SK-N-SH treated with all-trans-retinoic acid at 6 μM for 48 hours (cell line): ENCODE measurements around the gene DRAXIN.

Experiments
- ATAC-seq: fragments of 200-7000 bp; cut with Tn5 transposase; 3 replicates; pipeline ENCODE4 v1.9.1; 2020; ENCODE audit warnings: mild to moderate bottlenecking, moderate library complexity
- BACH2 ChIP-seq: fragments of 250-450 bp; sonication (Bioruptor Pico); IDR thresholded peaks from 2 replicates; pipeline ENCODE4 v1.9.0; 2021; ENCODE audit warnings: mild to moderate bottlenecking, borderline replicate concordance
- CSDC2 ChIP-seq: fragments of 250-450 bp; sonication (Bioruptor Pico); IDR thresholded peaks from 2 replicates; pipeline ENCODE4 v1.5.0; 2020; ENCODE audit warnings: mild to moderate bottlenecking, moderate library complexity
- CSRNP3 ChIP-seq: fragments of 250-450 bp; sonication (Bioruptor Pico); IDR thresholded peaks from 2 replicates; pipeline ENCODE4 v1.5.1; 2021; ENCODE audit warnings: mild to moderate bottlenecking, moderate library complexity
- ESRRG ChIP-seq: fragments of 250-450 bp; sonication (Bioruptor Pico); IDR thresholded peaks from 2 replicates; pipeline ENCODE4 v1.6.1; 2021; ENCODE audit warnings: mild to moderate bottlenecking
- GLIS3 ChIP-seq: fragments of 250-450 bp; sonication (Bioruptor Pico); IDR thresholded peaks from 2 replicates; pipeline ENCODE4 v1.5.0; 2020; ENCODE audit warnings: mild to moderate bottlenecking, moderate library complexity
- ISL1 ChIP-seq: fragments of 250-450 bp; sonication (Bioruptor Pico); IDR thresholded peaks from 2 replicates; pipeline ENCODE4 v2.1.2; 2022; ENCODE audit warnings: mild to moderate bottlenecking, moderate library complexity
- PATZ1 ChIP-seq: fragments of 250-450 bp; sonication (Bioruptor Pico); IDR thresholded peaks from 2 replicates; pipeline ENCODE4 v1.8.0; 2020; ENCODE audit warnings: mild to moderate bottlenecking, moderate library complexity, borderline replicate concordance
- PPARA ChIP-seq: fragments of 250-450 bp; sonication (Bioruptor Pico); IDR thresholded peaks from 2 replicates; pipeline ENCODE4 v1.5.0; 2020; ENCODE audit warnings: mild to moderate bottlenecking, borderline replicate concordance
- RARB ChIP-seq: fragments of 250-450 bp; sonication (Bioruptor Pico); IDR thresholded peaks from 2 replicates; pipeline ENCODE4 v1.8.0; 2021; ENCODE audit warnings: mild to moderate bottlenecking, moderate library complexity
- SNAI2 ChIP-seq: fragments of 250-450 bp; sonication (Bioruptor Pico); IDR thresholded peaks from 2 replicates; pipeline ENCODE4 v1.5.0; 2020; ENCODE audit warnings: mild to moderate bottlenecking, moderate library complexity
- TCF4 ChIP-seq: fragments of 250-450 bp; sonication (Bioruptor Pico); IDR thresholded peaks from 2 replicates; pipeline ENCODE4 v1.8.0; 2021; ENCODE audit warnings: mild to moderate bottlenecking, moderate library complexity, borderline replicate concordance
- TSHZ2 ChIP-seq: fragments of 250-450 bp; sonication (Bioruptor Pico); IDR thresholded peaks from 2 replicates; pipeline ENCODE4 v1.5.0; 2020; ENCODE audit warnings: mild to moderate bottlenecking, moderate library complexity
- ZC3H10 ChIP-seq: fragments of 250-450 bp; sonication (Bioruptor Pico); IDR thresholded peaks from 2 replicates; pipeline ENCODE4 v1.5.1; 2021; ENCODE audit warnings: mild to moderate bottlenecking, moderate library complexity
- ZFP30 ChIP-seq: fragments of 450-650 bp; formaldehyde crosslinking; IDR thresholded peaks from 2 replicates; pipeline ENCODE4 v1.5.0; 2022; ENCODE audit warnings: mild to moderate bottlenecking, moderate library complexity
- ZNF565 ChIP-seq: fragments of 450-650 bp; formaldehyde crosslinking; conservative IDR thresholded peaks from 2 replicates; pipeline ENCODE4 v1.5.0; 2020; ENCODE audit warnings: low read depth, mild to moderate bottlenecking, moderate library complexity
- ZNF70 ChIP-seq: fragments of 450-650 bp; formaldehyde crosslinking; IDR thresholded peaks from 2 replicates; pipeline ENCODE4 v1.5.0; 2020; ENCODE audit warnings: mild to moderate bottlenecking, moderate library complexity
- ZNF8 ChIP-seq: fragments of 450-650 bp; formaldehyde crosslinking; IDR thresholded peaks from 2 replicates; pipeline ENCODE4 v1.5.0; 2020; ENCODE audit warnings: mild to moderate bottlenecking, moderate library complexity
- TF ChIP-seq, protein P1 (sequence below): fragments of 250-450 bp; sonication (Bioruptor Pico); IDR thresholded peaks from 2 replicates; pipeline ENCODE4 v1.8.0; 2021; ENCODE audit warnings: low read depth, mild to moderate bottlenecking, moderate library complexity, borderline replicate concordance

The DRAXIN gene

DNA sequence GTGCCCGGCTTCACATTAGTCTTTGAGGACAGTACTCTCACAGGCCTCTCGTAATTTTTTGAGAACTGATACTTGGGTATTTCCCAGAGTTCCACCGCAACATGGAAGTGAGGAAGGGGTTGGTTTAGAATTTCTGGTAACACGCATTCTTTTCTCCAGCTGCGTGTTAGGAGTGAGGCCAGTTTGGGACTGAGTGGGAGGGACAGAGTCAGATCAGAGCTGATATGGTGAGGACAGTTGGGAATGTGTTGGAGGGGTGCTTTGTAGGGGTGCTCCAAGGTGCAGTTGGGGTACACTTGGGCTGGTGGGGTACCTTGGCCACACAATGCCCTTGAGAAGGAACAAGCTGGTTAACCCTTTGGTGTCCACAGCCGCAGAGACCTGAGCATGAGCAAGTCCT lies 20.8 kb upstream of the DRAXIN start:
- TF ChIP-seq, protein P1, sequence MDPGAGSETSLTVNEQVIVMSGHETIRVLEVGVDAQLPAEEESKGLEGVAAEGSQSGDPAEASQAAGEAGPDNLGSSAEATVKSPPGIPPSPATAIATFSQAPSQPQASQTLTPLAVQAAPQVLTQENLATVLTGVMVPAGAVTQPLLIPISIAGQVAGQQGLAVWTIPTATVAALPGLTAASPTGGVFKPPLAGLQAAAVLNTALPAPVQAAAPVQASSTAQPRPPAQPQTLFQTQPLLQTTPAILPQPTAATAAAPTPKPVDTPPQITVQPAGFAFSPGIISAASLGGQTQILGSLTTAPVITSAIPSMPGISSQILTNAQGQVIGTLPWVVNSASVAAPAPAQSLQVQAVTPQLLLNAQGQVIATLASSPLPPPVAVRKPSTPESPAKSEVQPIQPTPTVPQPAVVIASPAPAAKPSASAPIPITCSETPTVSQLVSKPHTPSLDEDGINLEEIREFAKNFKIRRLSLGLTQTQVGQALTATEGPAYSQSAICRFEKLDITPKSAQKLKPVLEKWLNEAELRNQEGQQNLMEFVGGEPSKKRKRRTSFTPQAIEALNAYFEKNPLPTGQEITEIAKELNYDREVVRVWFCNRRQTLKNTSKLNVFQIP (CRISPR knock-in tag), result no peak
- TF ChIP-seq PATZ1 (CRISPR knock-in tag), result no peak
- TF ChIP-seq ZNF565 (CRISPR knock-in tag), result no peak
- ATAC-seq, result no peak

- TF ChIP-seq ZC3H10 (CRISPR knock-in tag) (no peak), BACH2 (CRISPR knock-in tag) (no peak), TCF4 (no peak), RARB (CRISPR knock-in tag) (no peak), ZNF565 (CRISPR knock-in tag) (no peak), TSHZ2 (CRISPR knock-in tag) (no peak), CSDC2 (no peak)
- no peak for ATAC-seq
Observed at GRCh38 chr1:11671205-11671543, 20.3 kb upstream of the DRAXIN start.

GRCh38 chr1:11671544-11672286 lies 19.8 kb upstream of the DRAXIN start:
- ATAC-seq, result no peak
- TF ChIP-seq TSHZ2 (CRISPR knock-in tag), result no peak
- TF ChIP-seq PPARA, result no peak
- TF ChIP-seq SNAI2 (CRISPR knock-in tag), result no peak
- TF ChIP-seq CSRNP3 (CRISPR knock-in tag), result no peak
- no peak for TF ChIP-seq BACH2 (CRISPR knock-in tag)
- TF ChIP-seq ZNF565 (CRISPR knock-in tag), result no peak
- TF ChIP-seq ZNF70 (CRISPR knock-in tag), result no peak
- TF ChIP-seq RARB (CRISPR knock-in tag), result no peak
- no peak for TF ChIP-seq ZFP30 (CRISPR knock-in tag)
- no peak for TF ChIP-seq ISL1 (CRISPR knock-in tag)
- TF ChIP-seq GLIS3 (CRISPR knock-in tag), result no peak
- TF ChIP-seq ESRRG (CRISPR knock-in tag), result no peak
- no peak for TF ChIP-seq ZNF8 (CRISPR knock-in tag)
- no peak for TF ChIP-seq CSDC2
